HG02763 (cell line): ENCODE data around the gene SEPHS1.

Source experiments
- ATAC-seq: cut with Tn5 transposase; IDR thresholded peaks from one replicate; pipeline ENCODE4 v1.9.1; 2021; ENCODE audit warnings: mild to moderate bottlenecking, moderate library complexity; ENCODE audit not compliant: unreplicated experiment

Gene SEPHS1

DNA sequence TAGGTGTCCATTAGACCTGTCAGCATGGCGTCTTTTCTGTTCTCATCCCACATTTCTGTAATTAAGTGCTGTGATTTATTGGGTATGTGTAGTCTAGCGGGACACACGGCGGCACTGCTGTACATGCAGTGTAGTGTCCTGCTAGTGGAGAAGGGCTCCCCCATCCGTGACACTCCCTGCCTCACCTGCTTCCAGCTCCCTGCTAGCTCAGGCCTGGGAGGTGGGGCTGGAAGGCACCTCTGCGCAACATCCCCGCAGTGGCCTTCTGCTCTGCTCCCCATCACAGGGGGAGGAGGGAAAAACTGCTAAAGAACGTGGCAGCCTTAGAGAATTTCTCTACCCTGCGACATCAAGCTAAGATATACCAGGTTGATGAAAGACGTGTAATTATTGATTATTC lies 19.5 kb downstream of the SEPHS1 start:
- ATAC-seq, result no peak

DNA sequence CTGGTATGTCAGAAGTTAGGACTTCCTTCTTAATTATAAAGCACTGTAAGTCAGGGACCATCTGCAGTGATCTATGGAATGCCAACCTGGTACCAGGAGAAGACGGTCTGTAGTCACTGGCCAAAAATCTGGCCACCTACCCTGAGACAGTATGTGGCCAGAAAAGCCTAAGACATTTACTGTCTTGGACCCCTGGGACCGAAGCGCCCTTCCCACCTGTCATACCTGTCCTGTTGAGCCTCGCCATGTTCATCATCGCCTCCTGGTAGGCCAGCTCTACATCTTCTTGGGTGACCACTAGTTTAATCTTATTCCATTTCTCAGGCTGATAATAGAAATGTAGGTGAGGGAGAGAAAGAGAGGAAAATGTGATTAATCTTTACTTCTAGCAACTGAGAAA lies 20.0 kb downstream of the SEPHS1 start:
- no peak for ATAC-seq

DNA sequence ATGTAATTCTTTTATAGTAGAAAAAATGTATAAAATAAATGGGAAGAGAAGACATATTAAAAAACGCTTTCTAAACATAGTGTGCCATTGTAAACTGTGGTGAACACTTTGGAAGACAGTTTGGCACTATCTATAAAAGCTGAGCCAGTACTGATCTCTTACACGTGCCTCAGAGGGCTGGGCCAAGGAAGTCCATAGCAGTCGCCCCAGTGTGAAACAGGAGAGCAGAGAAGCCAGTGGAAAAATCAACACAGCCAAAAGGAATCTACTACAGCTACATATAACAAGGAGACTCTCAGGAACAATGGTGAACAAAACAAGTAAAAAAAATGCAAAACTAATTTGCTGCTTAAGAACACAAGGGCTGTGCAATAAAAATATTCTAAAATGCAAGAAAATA lies 20.6 kb downstream of the SEPHS1 start:
- ATAC-seq, result no peak

GRCh38 chr10:13322615-13323148 lies 25.4 kb downstream of the SEPHS1 start:
- no peak for ATAC-seq

DNA sequence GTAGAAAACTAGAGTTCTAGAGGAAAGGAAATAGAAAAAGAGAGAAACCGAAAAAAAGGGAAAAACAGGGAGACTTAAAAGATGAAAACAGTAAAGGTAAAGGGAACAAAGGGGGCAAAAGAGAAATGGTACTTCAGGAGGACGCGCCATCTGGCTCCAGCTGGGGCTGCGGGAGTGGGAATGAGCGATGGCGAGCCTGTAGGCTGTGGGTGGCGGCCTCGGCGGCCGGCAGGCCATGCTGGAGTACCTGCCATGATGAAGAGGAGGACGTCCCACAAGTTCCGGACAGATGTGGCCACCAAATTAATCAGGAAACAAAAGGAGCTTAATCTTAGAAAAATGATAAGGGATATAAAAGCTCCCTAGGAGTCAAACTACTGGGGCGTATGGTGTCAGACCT lies 26.5 kb downstream of the SEPHS1 start:
- no peak for ATAC-seq

GRCh38 chr10:13319166-13319565 lies 28.9 kb downstream of the SEPHS1 start:
- ATAC-seq, result no peak

- no peak for ATAC-seq
These were observed 30.6 kb downstream of the SEPHS1 start for GRCh38 chr10:13317474-13317873.

DNA sequence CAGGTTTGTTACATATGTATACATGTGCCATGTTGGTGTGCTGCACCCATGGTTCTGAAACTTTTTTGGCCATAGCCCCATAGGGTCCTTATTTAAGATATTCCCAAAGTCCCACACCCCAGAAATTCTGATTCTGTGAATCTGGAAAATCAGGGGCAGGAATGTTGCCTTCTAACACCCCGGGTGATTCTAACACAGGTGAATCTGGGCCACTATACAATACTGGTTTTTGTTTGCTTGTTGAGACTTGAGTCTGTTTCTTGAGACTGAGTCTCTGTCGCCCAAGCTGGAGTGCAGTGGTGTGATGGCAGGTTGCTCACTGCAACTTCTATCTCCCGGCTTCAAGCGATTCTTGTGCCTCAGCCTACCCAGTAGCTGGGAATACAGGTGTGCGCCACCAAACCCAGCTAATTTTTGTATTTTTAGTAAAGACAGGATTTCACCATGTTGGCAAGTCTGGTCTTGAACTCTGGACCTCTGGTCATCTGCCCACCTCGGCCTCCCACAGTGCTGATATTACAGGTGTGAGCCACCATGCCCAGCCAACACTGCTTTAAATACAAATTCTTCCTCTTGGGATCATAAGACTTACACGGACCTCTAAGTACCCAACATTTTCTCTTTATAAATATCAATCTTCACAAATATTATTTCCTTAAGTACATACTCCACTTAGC lies 31.3 kb downstream of the SEPHS1 start:
- no peak for ATAC-seq

- no peak for ATAC-seq
These were observed 32.7 kb downstream of the SEPHS1 start for GRCh38 chr10:13315361-13315760.

DNA sequence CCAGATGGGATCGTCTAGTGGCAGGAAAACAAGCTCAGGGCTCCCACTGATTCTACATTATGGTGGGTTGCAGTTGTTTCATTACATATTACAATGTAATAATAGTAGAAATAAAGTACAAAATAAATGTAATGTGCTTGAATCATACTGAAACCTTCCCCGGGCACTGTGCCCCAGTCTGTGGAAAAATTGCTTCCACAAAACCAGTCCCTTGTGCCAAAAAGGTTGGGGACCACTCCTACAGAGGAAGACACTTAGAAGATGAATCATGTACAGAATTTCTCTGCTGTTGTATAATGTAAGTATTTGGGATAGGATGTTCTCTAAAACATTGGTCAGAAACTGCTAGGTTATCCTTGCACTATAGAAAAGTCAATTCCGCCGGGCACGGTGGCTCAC lies 36.9 kb downstream of the SEPHS1 start:
- ATAC-seq, result no peak

GRCh38 chr10:13310518-13311176 lies 37.4 kb downstream of the SEPHS1 start:
- ATAC-seq, result no peak

GRCh38 chr10:13309792-13310191 lies 38.3 kb downstream of the SEPHS1 start:
- ATAC-seq, result no peak

DNA sequence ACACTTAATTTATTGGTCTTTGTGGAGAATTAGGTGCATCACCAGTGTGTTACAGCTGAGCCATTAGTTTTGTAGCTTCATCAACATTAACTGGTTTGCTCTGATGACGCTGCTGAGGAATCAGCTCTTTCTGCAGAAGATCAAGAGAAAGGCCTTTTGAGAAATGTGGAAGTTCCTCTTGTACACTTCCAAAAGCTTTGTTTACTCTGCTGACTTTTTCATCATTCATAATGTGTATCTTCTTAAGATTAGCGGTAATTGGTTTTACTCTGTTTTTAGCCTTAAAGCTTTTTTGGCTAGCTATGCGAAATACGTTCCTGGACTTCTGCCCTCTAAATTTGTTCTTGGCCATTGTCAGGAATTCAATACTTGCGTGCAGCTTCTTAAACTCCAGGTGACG lies 40.0 kb downstream of the SEPHS1 start:
- no peak for ATAC-seq

GRCh38 chr10:13306103-13306502 lies 42.0 kb downstream of the SEPHS1 start:
- no peak for ATAC-seq

- no peak for ATAC-seq
These were observed 45.1 kb downstream of the SEPHS1 start for GRCh38 chr10:13302821-13303555.

DNA sequence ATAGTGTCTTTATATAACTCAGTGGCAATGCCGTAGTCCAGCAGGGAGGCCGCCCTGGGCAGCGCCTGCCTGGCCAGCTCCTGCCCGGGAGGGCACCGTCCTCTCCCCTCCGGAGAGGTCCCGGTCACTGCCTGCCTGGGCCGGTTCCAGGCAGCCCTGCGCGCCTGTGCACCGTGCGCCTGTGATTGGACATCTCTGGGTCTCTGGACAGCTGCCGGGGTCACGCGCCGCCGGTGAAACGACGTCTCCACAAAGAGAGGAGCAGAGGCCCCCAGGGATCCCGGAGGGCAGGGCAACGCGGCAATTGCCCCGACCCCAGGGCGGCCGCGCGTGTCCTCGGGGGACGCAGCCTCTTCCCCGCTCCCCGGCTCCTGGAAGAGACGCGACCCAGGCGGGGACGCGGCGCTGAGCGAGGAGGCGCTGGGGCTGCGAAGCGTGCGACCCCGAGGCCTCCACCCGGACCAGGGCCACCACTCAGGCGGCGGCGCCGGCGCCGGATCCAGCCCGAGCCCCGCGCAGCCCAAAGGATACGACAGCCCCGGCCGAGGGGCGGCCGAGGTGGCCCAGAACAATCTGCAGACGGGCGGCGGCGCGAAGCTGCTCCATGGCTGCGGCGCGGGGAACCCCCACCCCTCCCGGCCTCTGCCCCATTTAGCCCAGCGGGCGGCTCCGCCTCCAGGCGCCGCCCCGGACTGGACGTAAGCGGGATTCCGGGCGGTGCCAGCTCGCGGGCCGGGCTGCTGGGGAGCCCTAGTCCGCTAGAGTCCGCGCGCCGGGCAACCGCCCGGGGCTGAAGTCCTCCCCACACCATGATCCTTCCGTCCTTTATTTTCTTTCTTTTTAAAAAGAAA lies 48.4 kb downstream of the SEPHS1 start, which contains the start of gene PHYH:
TSS of gene PHYH (minus strand) at position 628 of the 851 bp plus-strand sequence. CDS start at position 606, 22 bp downstream.
- ATAC-seq, result peak; percentile 71

- ATAC-seq, result no peak
These were observed 49.2 kb downstream of the SEPHS1 start for GRCh38 chr10:13298748-13299436.

DNA sequence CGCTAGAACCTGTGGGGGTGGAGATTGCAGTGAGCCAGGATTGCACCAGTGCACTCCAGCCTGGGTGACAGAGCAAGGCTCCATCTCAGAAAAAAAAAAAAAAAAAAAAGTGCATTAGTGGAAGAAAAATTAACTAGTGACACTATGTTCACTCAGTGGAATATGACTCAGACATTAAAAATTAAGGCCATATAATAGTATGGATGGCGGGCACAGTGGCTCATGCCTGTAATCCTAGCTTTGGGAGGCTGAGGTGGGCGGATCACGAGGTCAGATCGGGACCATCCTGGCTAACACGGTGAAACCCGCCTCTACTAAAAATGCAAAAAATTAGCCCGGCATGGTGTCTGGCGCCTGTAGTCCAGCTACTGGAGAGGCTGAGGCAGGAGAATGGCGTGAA lies 51.6 kb downstream of the SEPHS1 start:
- no peak for ATAC-seq

DNA sequence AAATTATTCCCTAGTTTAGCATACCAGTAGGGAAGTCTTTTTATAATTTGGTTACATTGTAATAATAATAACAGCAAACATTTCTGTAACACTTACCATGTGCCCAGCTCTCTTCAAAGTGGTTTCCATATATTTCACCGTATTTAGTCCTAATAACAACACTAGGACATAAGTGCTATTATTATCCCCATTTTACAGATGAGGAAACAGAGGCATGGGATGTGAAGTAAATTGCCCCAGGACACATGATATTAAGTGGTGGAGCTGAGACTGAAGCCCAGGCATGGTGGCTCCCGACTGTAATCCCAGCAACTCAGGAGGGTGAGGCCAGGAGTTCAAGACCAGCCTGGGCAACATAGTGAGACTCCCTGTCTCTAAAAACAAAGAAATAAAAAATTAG lies 53.3 kb downstream of the SEPHS1 start:
- ATAC-seq, result no peak
